NK-92 treated with Interleukin-12 subunit alpha and Interleukin-12 subunit beta, amount 100 ng/mL, for 24 hours (cell line): ENCODE results near the gene UBN2.

Experiments
- DNase-seq: peaks from one replicate; lab custom pipeline; 2025; lab: John Stamatoyannopoulos, UW

UBN2 gene

DNA sequence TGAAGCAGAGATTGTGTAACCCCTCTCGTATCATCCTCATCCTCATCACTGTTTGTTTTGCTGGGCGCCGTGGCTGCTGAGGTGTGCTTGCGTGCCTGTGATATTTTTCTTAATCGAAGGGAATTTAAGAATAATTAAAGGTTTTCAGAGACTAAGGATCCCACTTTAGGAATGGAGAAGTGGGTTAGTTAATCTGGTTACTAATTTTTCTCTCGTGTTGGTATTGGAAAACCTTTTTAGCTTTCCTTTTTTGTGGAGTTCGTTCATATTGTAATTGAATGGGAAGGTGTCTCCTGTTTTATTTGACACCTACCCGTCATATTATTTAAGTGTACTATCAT, 1.3 kb downstream of the UBN2 start:
- no peak for DNase-seq

DNA sequence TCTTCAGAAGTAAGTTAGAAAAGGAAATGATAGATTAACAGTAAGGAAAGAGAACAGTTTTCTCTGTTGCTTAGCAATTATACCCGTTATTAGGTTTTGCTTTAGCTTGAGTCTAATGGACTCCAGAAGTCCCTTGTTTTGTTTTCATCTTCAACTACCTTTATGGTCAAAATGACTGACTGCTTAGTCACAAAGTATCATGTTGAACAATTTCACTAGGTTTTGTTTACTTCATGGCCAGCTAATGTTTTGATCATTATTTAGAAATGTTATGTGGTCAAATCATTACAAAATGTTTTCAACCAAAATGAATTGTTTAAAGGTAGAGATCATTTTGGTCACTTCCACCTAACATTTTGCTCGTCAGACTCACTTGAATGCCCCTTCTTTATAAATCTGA, 1.9 kb downstream of the UBN2 start:
- DNase-seq, result no peak

DNA sequence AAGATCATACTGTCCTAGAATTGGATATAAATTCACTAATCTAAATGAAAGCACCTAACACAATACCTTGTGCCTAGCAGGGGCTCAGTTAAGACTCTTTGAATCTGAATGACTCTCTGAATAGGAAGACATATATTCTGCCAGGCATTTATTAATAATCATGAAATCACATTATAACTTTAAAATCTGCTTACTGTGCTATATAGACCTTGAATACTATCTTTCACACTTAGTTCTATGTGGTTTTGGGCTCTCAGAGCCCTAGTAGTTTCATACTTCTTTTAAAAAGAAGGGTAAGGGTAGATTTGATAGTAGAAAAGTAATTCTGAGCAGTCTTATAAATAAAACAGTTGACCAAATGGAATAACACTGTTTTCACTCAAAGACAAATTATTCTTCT, 10.2 kb downstream of the UBN2 start:
- DNase-seq, result no peak

DNA sequence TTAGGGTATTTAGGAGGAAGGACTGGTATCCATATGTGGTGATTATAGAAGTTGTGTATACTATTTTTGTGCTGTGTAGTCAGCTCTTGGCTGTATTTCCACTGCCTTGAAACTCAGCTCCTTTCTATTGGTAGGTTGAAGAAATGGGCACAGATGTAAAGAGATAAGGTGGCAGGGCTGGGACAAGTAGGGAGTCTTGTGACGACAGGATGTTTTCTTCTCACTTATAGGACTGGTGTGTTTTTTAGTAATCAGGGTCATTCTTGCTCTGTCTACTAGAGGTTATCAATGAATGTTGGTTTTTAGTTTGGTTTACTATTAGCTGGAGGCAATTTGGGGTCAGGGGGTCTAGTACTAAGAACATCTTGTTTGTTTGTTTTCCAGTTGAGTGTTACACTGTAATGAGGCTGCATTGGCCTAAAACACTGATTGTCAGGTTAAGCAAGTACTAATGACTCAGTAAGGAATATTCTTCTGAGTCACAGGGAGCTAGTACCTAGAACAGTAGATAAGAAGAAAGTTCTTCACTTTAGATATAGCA, 11.8 kb downstream of the UBN2 start:
- no peak for DNase-seq

DNA sequence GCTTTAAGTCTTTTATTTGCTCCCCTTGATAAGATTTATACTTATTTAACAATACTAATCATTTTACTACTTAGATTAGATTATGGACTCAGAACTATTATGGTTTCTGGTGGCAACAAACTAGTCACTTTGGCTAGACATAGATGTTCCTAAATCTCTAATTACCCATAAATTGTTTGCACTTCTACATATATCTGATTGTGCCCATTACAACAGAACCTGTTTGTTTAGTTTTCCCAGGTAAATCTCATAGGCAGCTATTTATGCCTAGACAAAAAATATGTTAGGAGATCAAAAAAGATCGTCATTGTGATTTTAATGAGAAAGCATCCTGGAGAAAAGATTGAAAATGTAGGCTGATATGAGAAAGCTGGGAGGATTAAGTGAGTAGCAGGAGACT, 14.4 kb downstream of the UBN2 start:
- no peak for DNase-seq

DNA sequence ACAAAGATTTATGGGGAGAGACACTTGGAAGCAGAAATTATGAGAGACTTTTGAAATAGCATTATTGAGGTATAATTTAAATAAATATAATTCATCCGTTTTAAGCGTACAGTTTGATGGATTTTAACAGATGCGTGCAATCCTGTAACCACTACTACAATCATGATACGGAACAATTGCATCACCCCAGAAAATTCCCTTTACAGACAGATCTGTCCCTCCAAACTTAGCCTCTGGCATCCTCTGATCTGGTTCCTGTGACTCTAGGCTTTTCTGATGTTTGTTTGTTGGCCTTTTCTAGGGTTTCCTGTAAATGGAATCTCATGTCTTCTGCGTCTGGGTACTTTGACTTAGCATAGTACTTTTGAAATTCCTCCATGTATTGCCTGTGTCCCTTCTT, 15.5 kb downstream of the UBN2 start:
- DNase-seq, result no peak

DNA sequence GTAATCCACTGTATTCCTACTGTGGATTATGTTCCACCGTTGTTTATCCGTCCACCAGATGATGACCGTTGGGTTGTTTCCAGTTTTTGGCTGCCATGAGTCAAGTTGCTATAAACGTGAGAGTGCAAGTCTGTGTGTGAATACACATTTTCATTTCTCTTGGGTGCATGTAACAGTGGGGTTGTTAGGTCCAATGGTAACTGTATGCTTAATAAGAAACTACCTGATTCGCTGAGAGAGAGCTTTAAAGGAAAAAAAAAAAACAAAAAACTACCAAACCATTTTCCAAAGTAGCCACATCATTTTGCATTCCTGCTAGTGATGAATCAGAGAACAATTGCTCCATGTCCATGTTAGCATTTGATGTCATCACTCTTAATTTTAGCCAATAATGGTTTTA, 15.9 kb downstream of the UBN2 start:
- no peak for DNase-seq

DNA sequence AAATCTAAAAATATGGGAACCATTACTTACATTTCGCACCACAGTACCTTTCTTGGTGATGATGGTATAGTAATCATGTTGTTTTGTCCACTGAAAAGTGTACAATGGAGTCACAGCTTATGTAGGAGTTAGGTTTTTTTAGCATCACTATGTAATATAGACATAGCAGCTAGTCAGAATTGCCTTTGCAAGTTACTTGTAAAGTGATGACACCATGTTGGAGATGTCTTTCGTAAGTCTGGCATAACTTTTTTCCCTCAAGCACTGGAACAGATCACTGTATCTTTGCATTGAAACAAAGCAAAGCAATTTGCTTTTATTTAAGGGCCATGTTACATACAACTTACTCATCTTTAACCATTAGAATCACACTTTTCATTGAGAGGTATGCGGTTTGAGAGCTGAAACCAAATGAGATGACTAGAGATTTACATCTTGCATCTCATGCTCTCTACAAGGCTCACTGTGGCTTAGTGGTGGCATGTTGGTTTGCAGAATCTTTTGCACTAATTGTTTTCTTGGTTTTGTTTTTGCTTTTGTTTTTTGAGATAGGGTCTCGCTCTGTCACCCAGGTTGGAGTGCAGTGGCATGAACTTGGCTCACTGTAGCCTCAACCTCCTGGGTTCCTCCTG, 18.3 kb downstream of the UBN2 start:
- DNase-seq, result no peak

DNA sequence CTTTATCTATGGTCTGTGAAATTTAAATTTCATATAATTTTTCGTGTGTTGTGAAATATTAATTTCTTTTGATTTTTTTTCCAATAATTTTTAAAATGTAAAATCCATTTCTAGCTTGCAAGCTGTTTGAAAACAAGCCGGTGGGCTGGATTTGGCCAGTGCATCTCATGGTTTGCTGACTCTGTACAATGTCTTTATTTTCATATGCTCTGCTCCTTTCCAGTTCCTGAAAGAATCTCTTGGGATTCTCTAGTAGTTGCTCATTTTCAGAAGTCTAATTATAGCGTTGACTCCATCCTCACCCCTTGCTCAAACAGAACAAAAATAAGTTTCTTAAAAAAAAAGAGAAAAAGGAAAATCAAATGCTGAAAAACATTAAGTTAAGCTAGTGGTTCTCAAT, 21.4 kb downstream of the UBN2 start:
- DNase-seq, result no peak

DNA sequence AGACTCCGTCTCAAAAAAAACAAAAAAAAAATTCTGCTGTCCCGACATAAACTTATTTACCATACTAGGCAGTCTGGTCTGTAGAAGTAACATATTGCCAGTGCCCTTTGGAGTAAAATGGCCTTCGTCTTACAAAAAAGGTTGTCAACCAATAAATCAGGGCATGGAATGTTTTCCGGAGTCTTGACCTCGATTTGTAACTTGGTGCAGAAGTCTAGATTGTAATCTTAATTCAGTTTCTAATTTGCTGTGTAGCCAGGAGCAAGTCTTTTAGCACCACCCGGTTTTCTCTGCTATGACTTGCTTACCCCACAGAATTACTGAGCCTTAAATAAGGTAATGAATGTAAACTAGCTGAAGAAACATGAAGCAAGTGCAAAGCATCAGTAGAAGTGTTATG, 23.2 kb downstream of the UBN2 start:
- DNase-seq, result no peak

DNA sequence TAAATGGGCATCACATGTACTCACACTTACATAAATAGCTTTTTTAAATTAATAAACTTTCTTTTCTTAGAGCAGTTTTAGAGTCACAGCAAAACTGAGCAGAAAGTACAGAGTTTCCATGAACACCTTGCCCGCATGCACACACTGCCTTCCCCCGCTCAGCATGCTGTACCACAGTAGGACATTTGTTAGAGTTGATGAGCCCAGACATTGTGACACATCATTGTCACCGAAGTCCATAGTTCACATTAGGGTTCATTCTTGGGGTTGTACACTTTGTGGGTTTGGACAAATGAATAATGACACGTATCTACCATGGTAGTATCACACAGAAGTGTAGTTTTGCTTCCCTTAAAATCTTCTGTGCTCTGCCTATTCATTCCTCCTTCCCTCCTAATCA, 23.7 kb downstream of the UBN2 start:
- no peak for DNase-seq

DNA sequence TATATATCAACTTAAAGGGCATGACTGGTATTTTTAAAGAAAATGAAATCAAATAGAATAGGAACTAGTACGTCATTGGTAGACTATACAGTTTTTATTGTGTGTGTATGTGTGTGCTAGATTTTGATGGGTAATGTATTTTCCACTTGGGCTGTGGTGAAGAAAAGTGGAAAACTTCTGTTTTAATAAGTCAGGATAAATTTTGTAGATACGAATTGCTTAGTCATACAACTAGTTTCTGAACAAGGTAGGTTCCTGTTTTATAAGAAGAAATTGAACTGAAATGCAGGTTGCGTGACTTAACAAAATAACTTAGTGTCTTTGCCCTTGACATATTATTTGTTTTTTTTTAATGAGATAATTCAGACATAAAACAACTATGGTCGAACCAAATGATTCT, 24.3 kb downstream of the UBN2 start:
- no peak for DNase-seq

DNA sequence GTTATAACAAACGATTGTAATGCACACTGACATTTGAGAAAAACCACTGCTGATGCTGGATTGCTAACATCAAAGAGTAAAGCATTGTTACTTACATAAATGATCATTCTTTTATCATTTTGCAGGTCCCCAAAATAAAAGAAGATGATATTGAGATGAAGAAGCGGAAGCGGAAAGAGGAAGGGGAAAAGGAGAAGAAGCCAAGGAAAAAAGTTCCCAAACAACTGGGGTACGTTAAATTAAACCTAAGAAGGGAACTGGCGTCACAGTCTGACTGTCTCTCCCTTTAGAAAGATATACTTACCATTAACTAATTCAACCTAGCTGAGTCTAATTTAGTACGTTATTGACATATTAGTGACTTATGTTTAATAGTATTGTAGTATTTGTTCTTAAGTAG, 28.1 kb downstream of the UBN2 start:
- DNase-seq, result no peak

DNA sequence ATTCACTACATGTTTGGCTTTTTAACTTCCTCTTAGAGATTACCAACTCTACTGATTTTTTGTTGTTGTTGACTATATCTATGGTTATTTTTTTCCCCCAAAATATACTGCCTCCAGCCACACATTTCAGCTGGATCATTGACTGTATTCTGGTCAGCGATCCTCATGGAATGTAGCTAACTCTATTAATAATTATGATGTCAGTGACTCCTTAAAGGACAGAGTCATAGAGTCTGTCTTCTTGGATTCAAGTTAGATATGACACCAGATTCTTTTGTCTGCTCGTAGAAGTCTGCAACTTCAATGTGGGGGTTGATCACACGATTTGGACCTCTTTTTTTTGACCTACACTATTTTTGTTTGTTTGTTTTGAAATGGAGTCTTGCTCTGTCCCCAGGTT, 33.2 kb downstream of the UBN2 start:
- DNase-seq, result no peak

DNA sequence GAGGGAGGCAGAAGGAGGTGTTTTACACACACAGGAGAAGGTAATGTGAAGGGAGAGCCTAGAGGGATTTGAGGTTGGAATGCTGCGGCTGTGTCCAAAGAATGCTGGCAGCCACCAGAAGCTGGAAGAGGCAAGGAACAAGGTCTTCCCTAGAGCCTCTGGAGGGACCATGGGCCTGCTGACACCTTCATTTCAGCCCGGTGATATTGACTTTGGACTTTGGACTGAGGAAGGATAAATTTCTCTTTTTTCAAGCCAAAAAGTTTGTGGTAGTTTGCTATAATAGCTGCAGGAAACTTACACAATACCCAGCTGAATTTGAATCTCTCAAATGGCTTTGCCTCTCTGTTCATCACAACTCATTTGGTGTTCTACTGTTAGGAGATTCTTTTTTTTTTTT, 34.6 kb downstream of the UBN2 start:
- DNase-seq, result no peak

DNA sequence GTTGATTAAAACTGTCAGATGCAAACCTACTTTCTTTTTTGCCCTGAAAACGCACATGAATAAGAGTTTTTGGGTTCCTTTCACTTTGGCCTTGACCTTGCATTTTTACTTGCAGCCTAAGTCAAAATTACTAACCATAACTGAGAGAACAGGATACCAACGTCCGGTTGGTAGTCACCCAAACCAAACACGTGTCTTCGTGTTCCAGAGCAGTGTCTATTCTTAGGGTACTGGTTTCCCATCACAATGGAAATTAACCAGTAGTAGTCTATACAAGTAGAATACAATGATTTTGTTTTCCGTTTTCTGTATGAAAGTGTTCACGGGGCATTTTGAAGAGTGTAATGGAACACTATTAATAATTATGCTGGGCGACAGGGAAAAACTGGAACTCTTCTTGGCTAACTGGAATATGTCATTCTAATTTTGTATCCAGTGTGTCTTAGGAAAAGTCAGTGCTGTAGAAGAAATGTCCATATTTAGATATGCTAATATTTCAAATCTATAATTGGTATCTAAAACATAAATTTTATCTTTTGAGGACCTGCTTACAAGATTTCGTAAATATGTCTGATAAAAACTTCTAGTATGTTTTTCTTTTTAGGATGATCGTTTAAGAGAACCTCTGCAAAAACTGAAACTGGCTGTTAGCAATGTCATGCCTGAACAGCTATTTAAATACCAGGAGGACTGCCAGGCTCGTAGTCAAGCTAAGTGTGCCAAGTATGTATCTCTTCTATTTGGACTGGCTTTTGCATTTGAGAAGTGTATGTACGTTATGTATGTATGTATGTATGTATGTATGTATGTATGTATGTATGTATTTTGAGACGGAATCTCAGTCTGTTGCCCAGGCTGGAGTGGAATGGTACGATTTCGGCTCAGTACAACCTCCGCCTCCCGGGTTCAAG, 40.9 kb downstream of the UBN2 start:
- no peak for DNase-seq

DNA sequence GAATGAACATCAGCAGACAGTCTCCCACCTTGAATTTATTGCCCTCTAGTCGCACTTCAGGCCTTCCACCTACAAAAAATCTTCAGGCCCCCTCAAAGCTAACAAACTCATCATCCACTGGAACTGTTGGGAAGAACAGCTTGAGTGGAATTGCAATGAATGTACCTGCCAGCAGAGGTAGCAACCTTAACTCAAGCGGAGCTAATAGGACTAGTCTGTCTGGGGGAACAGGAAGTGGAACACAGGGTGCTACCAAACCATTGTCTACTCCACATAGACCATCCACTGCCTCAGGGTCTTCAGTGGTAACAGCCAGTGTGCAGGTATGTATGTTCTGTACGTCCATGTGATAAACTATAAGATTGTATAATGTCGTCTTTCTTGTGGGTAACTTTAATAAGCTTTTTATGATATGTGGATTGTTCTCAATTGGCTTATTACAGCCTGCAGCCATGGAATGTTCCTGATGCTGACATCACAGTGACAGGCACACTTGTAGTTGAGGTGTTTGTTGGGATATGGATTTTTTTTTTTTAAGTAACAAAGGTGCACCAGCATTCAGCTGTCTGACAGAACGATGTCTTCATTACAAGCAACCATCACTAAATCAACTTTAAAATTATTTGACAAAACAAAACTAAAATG, 53.3 kb downstream of the UBN2 start:
- DNase-seq, result no peak

DNA sequence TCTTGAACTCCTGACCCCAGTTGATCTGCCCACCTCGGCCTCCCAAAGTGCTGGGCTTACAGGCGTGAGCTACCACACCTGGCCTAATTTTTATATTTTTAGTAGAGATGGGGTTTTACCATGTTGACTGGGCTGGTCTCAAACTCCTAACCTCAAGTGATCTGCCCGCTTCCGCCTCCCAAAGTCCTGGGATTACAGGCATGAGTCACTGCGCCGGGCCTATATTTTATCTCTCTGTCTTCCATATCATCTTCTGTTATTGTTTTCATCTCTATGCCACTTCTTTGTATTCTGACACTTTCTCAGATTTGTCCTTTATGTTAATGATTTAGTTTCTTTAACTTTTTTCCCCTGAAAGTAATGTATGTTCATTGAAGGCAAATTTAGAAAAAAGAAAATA, 55.1 kb downstream of the UBN2 start:
- no peak for DNase-seq

DNA sequence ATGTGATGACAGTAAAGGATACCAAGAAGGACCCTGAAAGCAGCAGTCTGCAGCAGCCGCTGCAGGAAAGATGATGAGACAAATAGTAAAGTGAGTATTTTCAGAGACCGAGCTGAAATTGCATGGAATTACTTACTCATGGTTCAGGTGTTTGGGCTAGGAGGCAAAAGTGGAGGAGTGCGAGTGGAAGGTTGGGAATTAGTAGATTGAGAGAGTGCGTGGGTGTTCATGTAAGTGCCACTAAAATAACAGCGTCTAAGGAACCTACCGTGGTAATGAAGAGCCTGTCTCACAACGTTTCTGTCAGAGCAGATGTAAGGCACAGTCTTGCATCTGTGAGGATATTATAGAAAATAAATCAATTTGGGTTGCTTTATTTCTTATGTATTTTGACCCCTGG, 61.8 kb downstream of the UBN2 start:
- DNase-seq, result no peak

DNA sequence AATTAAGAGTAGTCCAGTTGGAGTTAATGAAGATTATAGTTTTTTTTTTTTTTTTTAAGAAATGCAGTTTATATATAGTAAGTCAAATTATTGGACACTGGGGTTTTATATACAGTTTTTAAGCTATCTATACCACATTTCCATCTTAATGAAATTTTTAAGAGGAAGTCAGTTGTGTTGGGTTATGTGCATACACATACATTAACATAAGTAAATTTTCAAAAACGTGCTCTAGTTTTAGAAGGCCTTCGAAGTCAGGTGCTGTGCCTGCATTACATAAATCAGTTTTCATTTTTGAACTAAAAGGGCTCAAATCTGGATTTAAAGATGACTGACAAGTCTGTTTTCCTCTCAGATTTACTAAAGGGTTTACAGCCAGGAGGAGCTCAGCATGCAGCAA, 62.5 kb downstream of the UBN2 start:
- DNase-seq, result no peak

DNA sequence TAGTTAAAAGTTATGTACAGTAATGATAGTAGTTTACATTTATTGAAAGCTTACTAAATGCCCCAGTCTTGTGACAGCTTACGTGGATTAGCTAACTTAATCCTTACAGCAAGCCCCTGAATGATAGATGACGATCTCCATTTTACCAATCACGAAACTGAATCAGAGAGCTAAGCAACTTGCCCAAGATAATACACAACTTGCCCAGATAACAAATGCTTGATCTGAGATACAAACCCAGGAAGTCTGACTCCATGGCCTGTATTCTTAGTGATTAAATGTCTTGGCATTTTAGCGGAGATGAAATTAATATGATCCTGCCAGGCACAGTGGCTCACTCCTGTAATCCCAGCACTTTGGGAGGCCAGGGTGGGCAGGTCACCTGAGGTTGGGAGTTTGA, 63.2 kb downstream of the UBN2 start:
- no peak for DNase-seq

DNA sequence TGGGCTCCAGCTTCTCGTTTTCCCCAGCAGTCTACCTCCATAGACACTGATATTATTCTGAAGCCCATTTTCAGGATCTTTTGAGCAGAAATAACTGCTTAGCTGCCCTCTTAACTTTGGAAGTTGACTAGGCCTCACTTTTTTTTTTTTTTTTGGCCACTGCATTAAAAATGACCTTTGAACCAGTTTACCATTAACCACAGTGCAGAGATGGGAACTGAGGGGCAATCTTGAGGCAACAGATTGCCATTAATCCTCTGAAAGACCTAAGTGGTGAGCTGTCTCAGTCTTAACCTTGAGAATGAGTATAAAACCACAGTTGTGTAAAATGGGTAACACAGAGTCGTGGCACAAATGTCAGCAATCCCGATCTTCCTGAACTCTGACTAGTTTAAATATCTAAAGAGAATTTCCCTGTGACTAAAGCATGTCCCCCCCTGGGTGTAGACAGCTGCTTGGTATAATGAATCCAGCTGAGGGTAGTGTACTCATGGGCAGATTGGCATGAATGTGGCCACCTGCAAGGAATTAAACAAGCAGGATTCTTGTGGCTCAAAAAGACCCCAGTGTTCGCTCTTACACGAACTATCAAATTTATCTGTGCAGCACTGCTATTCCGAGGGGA, 64.0 kb downstream of the UBN2 start:
- no peak for DNase-seq

DNA sequence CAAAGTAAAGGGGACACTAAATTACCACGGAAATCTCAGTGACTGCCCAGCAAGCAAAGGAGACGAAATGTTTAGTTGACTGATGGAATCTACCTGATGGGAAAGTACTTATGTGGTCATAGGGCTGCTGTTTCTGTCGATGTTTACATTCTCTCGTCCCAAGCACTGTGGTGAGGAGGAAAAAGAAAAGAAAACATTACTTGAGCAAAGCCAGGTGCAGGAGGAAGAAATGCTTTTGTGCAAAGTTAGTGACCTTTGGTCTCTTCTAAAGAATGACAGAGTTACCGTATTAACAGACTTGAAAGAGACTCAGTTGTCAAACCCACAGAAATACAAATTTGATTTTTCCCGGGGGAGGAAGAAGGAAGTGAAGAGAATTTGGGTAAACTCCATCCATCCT, 66.8 kb downstream of the UBN2 start:
- no peak for DNase-seq
